ENCODE measurements around the gene SOX10. TPM values are rescaled to one million over a fixed set of nuclear protein-coding genes. Genes with fewer than 3 reads are reported as not detected.

SOX10 gene
- polyA plus RNA-seq, 6 donors from 2014 or later: not detected

DNA sequence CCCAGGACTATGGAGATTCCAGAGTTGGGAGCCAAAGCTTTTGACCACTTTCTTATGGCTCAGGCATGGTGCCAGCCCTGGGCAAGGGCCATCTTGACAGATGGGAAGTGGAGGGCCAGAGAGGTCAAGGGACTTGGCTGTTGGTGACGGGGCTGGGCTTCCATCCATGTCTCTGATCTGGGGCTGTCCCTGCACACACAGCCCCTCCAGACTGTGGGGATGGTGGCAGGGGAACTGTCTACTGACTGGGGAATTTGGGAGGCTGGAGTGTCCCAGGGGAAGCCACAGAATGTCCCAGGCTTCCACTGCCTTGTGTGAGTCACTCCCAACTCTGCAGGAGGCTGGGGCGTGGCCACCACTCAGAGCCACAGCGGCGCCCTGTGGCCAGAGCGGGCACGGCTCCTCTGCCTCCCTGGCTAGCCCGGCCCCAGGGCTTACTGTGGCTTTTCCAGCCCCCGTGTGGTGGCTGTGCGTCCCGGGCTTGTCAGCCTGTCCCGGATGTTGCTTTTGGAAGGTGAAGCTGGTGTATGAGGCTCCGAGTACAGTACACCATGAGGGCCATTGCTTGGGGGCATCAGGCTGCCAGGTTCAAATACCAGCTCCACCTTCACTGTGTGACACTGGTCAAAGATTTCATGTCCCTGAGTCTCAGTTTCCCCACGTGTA, 50.5 kb downstream of the SOX10 start:
- peak; percentile 71 for DNase-seq
- Mint-ChIP-seq H3K27me3 (no peaks in the 10 kb centered on the region), H3K4me3 (no peak overlapping the region), H3K27ac (peak overlapping the region in 3 of 6 donors; percentile 59 to 73 (median 64)), H3K9me3 (no peaks in the 10 kb centered on the region), H3K36me3 (peaks cover 0 to 10% of the 10 kb centered on the region in 2 donors), H3K4me1 (peaks cover 5 to 31% (median 21%) of the 10 kb centered on the region in 3 donors)
- ATAC-seq (ENCODE audit: low read depth in 2 of 2): peak; percentile 99

DNA sequence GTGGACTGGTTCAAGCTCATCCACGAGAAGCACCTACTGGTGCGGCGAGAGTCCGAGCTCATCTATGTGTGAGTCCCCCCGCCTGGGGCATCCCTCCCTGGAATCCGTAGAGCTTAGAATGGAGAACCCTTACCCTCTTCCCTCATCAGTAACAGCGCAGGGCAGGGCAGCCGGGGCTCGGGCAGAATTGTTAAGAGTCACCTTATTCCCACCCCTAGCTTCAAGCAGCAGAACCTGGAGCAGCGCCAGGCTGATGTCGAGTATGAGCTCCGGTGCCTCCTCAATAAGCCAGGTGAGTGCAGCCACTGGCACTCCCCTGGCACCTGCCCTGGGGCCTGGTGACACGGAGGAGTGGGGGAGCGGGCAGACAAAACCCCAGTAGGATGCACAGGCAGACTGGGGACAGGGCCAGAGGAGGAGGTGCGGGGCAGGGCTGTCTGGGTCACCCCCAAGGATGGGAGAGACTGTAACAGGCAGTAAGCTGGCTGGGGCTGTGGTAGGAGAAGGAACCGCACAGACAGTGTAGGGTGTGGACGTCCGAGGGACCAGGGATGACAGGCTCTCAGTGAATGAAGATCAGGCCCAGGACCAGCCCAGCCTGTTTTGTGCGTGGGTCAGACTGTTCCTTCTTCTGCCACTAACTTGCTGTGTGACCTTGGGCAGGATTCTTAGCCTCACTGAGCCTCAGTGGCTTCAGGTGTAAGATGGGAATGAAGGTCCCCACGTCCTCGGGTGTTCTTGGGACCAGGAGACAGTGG, 51.4 kb downstream of the SOX10 start:
- Mint-ChIP-seq H3K4me1 (peaks cover 9 to 31% (median 21%) of the 10 kb centered on the region in 3 donors), H3K9me3 (no peaks in the 10 kb centered on the region), H3K36me3 (peaks cover 5 to 16% of the 10 kb centered on the region in 2 donors), H3K27ac (peak overlapping the region in 2 of 6 donors; percentile 11 to 34), H3K4me3 (no peak overlapping the region), H3K27me3 (no peaks in the 10 kb centered on the region)
- ATAC-seq (ENCODE audit: low read depth in 2 of 2): no peak
- DNase-seq: no peak

DNA sequence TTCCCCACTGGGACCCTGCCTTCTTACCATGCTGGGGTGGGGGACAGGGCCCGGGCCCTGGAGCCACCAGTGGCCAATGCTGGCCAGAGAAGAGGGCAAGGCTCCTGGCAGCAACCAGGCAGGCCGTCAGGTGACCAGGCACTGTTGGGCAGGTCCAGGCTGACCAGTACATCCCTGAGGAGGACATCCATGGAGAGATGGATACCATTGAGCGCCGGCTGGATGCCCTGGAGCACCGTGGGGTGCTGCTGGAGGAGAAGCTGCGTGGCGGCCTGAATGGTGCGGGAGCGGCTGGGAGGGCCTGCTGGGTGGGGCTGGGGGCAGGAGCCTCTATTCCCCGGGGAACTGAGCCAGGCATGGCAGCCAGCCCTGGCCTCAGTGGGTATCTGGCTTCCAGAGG, 52.0 kb downstream of the SOX10 start:
- no peak for DNase-seq
- Mint-ChIP-seq H3K4me3 (no peak overlapping the region), H3K36me3 (peaks cover 5 to 11% of the 10 kb centered on the region in 2 donors), H3K4me1 (peaks cover 9 to 31% (median 21%) of the 10 kb centered on the region in 3 donors), H3K27me3 (no peaks in the 10 kb centered on the region), H3K9me3 (no peaks in the 10 kb centered on the region), H3K27ac (peak overlapping the region in 2 of 6 donors; percentile 34 to 76)
- ATAC-seq (ENCODE audit: low read depth in 2 of 2): no peak

DNA sequence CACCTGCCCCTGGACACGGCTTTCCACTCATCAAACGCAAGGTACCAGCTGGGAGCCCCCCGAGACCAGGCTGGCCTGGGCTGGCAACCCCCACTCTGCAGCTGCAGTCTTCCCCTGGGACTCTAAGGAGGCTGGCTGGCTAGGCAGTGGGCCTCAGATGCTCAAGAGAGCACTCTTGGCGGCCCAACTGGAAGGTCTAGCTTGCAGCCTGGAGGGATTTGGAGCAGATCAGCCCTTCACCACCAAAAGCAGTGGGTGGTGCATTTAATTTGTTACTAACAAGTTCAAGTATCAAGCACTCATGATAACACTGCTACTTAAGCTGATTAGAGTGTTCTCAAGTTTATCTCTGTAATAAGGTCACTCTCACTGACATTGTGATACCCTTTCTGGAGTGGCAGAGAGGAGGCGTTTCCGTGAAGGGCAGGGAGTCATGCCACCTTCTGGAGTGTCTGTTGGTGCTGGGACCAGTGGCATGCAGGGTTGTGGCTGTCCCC, 52.4 kb downstream of the SOX10 start:
- no peaks in the 10 kb centered on the region for H3K27me3 Mint-ChIP-seq
- peak overlapping the region in 1 of 6 donors; percentile 76 for H3K27ac Mint-ChIP-seq
- no peaks in the 10 kb centered on the region for H3K9me3 Mint-ChIP-seq
- peaks cover 9 to 31% (median 21%) of the 10 kb centered on the region in 3 donors for H3K4me1 Mint-ChIP-seq
- DNase-seq (no peak), ATAC-seq (ENCODE audit: low read depth in 2 of 2) (no peak)
- H3K36me3 Mint-ChIP-seq: peaks cover 5 to 8% of the 10 kb centered on the region in 2 donors
- no peak overlapping the region for H3K4me3 Mint-ChIP-seq

DNA sequence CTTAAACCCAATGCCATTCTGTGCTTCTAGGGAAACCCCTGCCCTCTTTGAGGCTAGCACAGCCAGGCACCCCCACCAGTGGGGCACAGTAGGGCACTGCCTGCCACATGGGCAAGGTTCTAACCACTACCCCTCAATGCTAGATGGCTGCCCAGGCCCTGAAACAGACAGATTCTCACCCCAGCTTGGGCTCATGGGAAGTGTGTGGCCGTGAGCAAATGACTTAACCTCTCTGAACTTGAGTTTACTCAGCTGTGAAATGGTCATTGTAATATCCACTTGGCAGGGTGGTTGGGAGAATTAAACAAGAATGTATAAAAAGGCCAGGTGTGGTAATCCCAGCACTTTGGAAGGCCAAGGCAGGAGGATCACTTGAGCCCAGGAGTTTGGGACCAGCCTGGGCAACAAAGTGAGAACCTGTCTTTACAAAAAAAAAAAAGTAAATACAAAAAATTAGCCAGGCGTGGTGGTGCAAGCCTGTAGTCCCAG, 53.4 kb downstream of the SOX10 start:
- Mint-ChIP-seq H3K36me3 (peaks cover 5 to 8% of the 10 kb centered on the region in 2 donors), H3K27ac (peak overlapping the region in 1 of 6 donors; percentile 83)

GRCh38 chr22:37930270-37930951, 53.9 kb downstream of the SOX10 start:
- peaks cover 5 to 8% of the 10 kb centered on the region in 2 donors for H3K36me3 Mint-ChIP-seq
- no peak for DNase-seq
- peak overlapping the region in 1 of 6 donors; percentile 83 for H3K27ac Mint-ChIP-seq
- no peak for ATAC-seq (ENCODE audit: low read depth in 2 of 2)
- H3K4me1 Mint-ChIP-seq: peaks cover 9 to 31% (median 21%) of the 10 kb centered on the region in 3 donors
- H3K27me3 Mint-ChIP-seq: no peaks in the 10 kb centered on the region
- H3K9me3 Mint-ChIP-seq: no peaks in the 10 kb centered on the region
- no peak overlapping the region for H3K4me3 Mint-ChIP-seq

More for the DNA sequence above, 53.4 kb downstream of the SOX10 start:
- no peaks in the 10 kb centered on the region for H3K9me3 Mint-ChIP-seq
- no peak for DNase-seq
- H3K4me1 Mint-ChIP-seq: peaks cover 9 to 31% (median 21%) of the 10 kb centered on the region in 3 donors
- H3K27me3 Mint-ChIP-seq: no peaks in the 10 kb centered on the region
- ATAC-seq (ENCODE audit: low read depth in 2 of 2): no peak
- no peak overlapping the region for H3K4me3 Mint-ChIP-seq

- Mint-ChIP-seq H3K27ac (peak overlapping the region in 1 of 6 donors; percentile 55), H3K27me3 (no peaks in the 10 kb centered on the region), H3K36me3 (peaks cover 5 to 8% of the 10 kb centered on the region in 2 donors)
These were observed 55.0 kb downstream of the SOX10 start for GRCh38 chr22:37929390-37929789.

GRCh38 chr22:37927637-37927936, 56.8 kb downstream of the SOX10 start:
- no peaks in the 10 kb centered on the region for H3K9me3 Mint-ChIP-seq
- no peak for ATAC-seq (ENCODE audit: low read depth in 2 of 2)
- no peak for DNase-seq
- no peaks in the 10 kb centered on the region for H3K27me3 Mint-ChIP-seq
- no peak overlapping the region for H3K4me3 Mint-ChIP-seq
- peaks cover 4 to 14% (median 7%) of the 10 kb centered on the region in 3 donors for H3K4me1 Mint-ChIP-seq
- no peak overlapping the region for H3K27ac Mint-ChIP-seq
- peaks cover 5 to 8% of the 10 kb centered on the region in 2 donors for H3K36me3 Mint-ChIP-seq

More at GRCh38 chr22:37929390-37929789, 55.0 kb downstream of the SOX10 start:
- H3K9me3 Mint-ChIP-seq: no peaks in the 10 kb centered on the region
- H3K4me1 Mint-ChIP-seq: peaks cover 9 to 31% (median 21%) of the 10 kb centered on the region in 3 donors
- no peak overlapping the region for H3K4me3 Mint-ChIP-seq
- DNase-seq (no peak), ATAC-seq (ENCODE audit: low read depth in 2 of 2) (no peak)

GRCh38 chr22:37926771-37927636, 57.4 kb downstream of the SOX10 start:
- Mint-ChIP-seq H3K4me3 (no peak overlapping the region), H3K36me3 (peaks cover 5 to 8% of the 10 kb centered on the region in 2 donors), H3K27me3 (no peaks in the 10 kb centered on the region), H3K27ac (no peak overlapping the region), H3K9me3 (no peaks in the 10 kb centered on the region), H3K4me1 (peaks cover 4 to 14% (median 7%) of the 10 kb centered on the region in 3 donors)
- DNase-seq: no peak
- ATAC-seq (ENCODE audit: low read depth in 2 of 2): no peak

DNA sequence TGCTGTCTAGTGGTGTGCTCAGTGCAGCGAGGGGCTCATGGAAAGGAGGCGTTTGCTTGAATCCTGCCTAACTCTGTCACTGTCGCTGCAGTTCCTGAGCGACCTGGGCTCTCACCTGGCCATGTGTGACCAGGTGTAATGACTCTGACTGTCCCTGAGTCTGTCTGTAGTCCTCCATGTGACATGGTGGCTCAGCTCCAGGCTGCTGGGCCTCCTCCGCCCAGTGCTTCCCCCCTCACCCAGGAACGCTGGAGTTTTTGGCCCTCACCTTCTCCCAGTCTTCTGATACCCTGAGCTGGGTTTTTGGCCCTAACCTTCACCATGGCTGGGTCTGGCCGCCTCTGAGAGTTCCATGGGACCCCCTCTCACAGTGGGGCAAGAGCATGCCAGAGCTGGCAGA, 58.0 kb downstream of the SOX10 start:
- ATAC-seq (ENCODE audit: low read depth in 2 of 2): no peak
- peaks cover 4 to 14% (median 6%) of the 10 kb centered on the region in 3 donors for H3K4me1 Mint-ChIP-seq
- no peaks in the 10 kb centered on the region for H3K9me3 Mint-ChIP-seq
- no peak for DNase-seq
- H3K4me3 Mint-ChIP-seq: no peak overlapping the region
- peaks cover 5 to 8% of the 10 kb centered on the region in 2 donors for H3K36me3 Mint-ChIP-seq
- H3K27ac Mint-ChIP-seq: no peak overlapping the region
- no peaks in the 10 kb centered on the region for H3K27me3 Mint-ChIP-seq

DNA sequence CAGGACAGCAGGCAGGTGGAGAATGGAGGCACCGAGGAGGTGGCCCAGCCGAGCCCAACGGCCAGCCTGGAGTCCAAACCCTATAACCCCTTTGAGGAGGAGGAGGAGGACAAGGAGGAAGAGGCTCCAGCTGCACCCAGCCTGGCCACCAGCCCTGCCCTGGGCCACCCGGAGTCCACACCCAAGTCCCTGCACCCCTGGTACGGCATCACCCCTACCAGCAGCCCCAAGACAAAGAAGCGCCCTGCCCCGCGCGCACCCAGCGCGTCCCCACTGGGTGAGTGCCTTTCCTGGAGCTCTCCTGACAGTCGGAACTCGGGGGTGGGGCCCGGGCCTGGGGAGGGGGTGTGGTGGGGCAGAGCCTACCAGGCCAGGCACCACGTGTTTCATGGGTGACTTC, 58.6 kb downstream of the SOX10 start:
- no peak for ATAC-seq (ENCODE audit: low read depth in 2 of 2)
- no peak overlapping the region for H3K4me3 Mint-ChIP-seq
- no peaks in the 10 kb centered on the region for H3K27me3 Mint-ChIP-seq
- DNase-seq: no peak
- no peak overlapping the region for H3K27ac Mint-ChIP-seq
- H3K36me3 Mint-ChIP-seq: peaks cover 5 to 8% of the 10 kb centered on the region in 2 donors
- no peaks in the 10 kb centered on the region for H3K9me3 Mint-ChIP-seq
- peaks cover 2 to 13% (median 4%) of the 10 kb centered on the region in 3 donors for H3K4me1 Mint-ChIP-seq

GRCh38 chr22:37925330-37925729, 59.0 kb downstream of the SOX10 start:
- Mint-ChIP-seq H3K27me3 (no peaks in the 10 kb centered on the region), H3K4me1 (peaks cover 4 to 10% (median 4%) of the 10 kb centered on the region in 3 donors), H3K4me3 (no peak overlapping the region), H3K27ac (no peak overlapping the region), H3K9me3 (no peaks in the 10 kb centered on the region), H3K36me3 (peaks cover 5 to 8% of the 10 kb centered on the region in 2 donors)
- ATAC-seq (ENCODE audit: low read depth in 2 of 2) (no peak), DNase-seq (no peak)
